H9 (cell line): ENCODE measurements around the gene B9D1. TPM values are rescaled to one million over a fixed set of nuclear protein-coding genes. Genes with fewer than 3 reads are reported as not detected.

Experiments
- DNase-seq: peaks from one replicate; pipeline ENCODE4 v3.0.0-alpha.2; 2017
- H2AFZ ChIP-seq: one replicate; pipeline ENCODE4 v1.6.1; 2013; ENCODE audit warnings: mild to moderate bottlenecking, low read length, control low read depth, moderate library complexity
- H2AK5ac ChIP-seq: 2 replicates; pipeline ENCODE4 v1.6.1; 2013; ENCODE audit warnings: low read length, control low read depth, mixed read lengths; ENCODE audit not compliant: insufficient read length
- H2BK120ac ChIP-seq: one replicate; pipeline ENCODE4 v1.6.1; 2013; ENCODE audit warnings: low read depth, mild to moderate bottlenecking, low read length, control low read depth, inconsistent platforms; ENCODE audit not compliant: poor library complexity, severe bottlenecking
- H2BK12ac ChIP-seq: 2 replicates; pipeline ENCODE4 v1.6.1; 2013; ENCODE audit warnings: low read length, control low read depth, mixed read lengths, low read depth; ENCODE audit not compliant: insufficient read length
- H2BK15ac ChIP-seq: 2 replicates; pipeline ENCODE4 v1.6.1; 2013; ENCODE audit warnings: low read depth, low read length, control low read depth
- H2BK20ac ChIP-seq: one replicate; pipeline ENCODE4 v1.6.1; 2013; ENCODE audit warnings: low read depth, mild to moderate bottlenecking, low read length, control low read depth, inconsistent platforms; ENCODE audit not compliant: poor library complexity, severe bottlenecking
- H2BK5ac ChIP-seq: 2 replicates; pipeline ENCODE4 v1.6.1; 2013; ENCODE audit warnings: low read length, control low read depth, mixed read lengths; ENCODE audit not compliant: insufficient read length
- H3K14ac ChIP-seq: 2 replicates; pipeline ENCODE4 v1.6.1; 2013; ENCODE audit warnings: low read length, control low read depth; ENCODE audit not compliant: insufficient read depth
- H3K18ac ChIP-seq: 2 replicates; pipeline ENCODE4 v1.6.1; 2013; ENCODE audit warnings: low read depth, mild to moderate bottlenecking, mixed read lengths, low read length, control low read depth; ENCODE audit not compliant: insufficient read length
- H3K23ac ChIP-seq: 2 replicates; pipeline ENCODE4 v1.6.1; 2013; ENCODE audit warnings: low read length, control low read depth, mixed read lengths, low read depth; ENCODE audit not compliant: insufficient read length
- H3K23me2 ChIP-seq: 2 replicates; pipeline ENCODE4 v1.6.1; 2013; ENCODE audit warnings: low read depth, mild to moderate bottlenecking, mixed read lengths, low read length, control low read depth; ENCODE audit not compliant: insufficient read length, poor library complexity, severe bottlenecking
- H3K27ac ChIP-seq: 2 replicates; pipeline ENCODE4 v1.5.1; 2013; ENCODE audit warnings: low read length, control low read depth, mixed read lengths, low read depth; ENCODE audit not compliant: insufficient read length
- H3K27me3 ChIP-seq: 2 replicates; pipeline ENCODE4 v1.6.1; 2013; ENCODE audit warnings: low read length, control low read depth, inconsistent platforms; ENCODE audit not compliant: insufficient read depth
- H3K4ac ChIP-seq: 2 replicates; pipeline ENCODE4 v1.6.1; 2013; ENCODE audit warnings: low read depth, mild to moderate bottlenecking, control low read depth, inconsistent platforms, low read length, moderate library complexity
- H3K4me1 ChIP-seq: 2 replicates; pipeline ENCODE4 v1.6.1; 2013; ENCODE audit warnings: low read length, control low read depth, inconsistent platforms; ENCODE audit not compliant: insufficient read depth
- H3K4me2 ChIP-seq: 2 replicates; pipeline ENCODE4 v1.6.1; 2013; ENCODE audit warnings: low read length, control low read depth, mixed read lengths; ENCODE audit not compliant: insufficient read length, insufficient read depth
- H3K56ac ChIP-seq: 2 replicates; pipeline ENCODE4 v1.6.1; 2013; ENCODE audit warnings: low read depth, mild to moderate bottlenecking, mixed read lengths, low read length, control low read depth; ENCODE audit not compliant: insufficient read length
- H3K79me1 ChIP-seq: 2 replicates; pipeline ENCODE4 v1.6.1; 2013; ENCODE audit warnings: low read depth, mild to moderate bottlenecking, moderate library complexity, low read length, control low read depth, inconsistent platforms; ENCODE audit not compliant: insufficient read depth, poor library complexity, severe bottlenecking
- H3K79me2 ChIP-seq: 2 replicates; pipeline ENCODE4 v1.6.1; 2013; ENCODE audit warnings: low read length, control low read depth, inconsistent platforms; ENCODE audit not compliant: insufficient read depth
- H3K9ac ChIP-seq: 2 replicates; pipeline ENCODE4 v1.6.1; 2013; ENCODE audit warnings: low read length, control low read depth, mixed read lengths; ENCODE audit not compliant: insufficient read length; ENCODE audit errors: extremely low read depth
- H3K9me3 ChIP-seq: one replicate; pipeline ENCODE4 v1.6.1; 2013; ENCODE audit warnings: low read depth, low read length, inconsistent platforms; ENCODE audit not compliant: control insufficient read depth
- H3T11ph ChIP-seq: one replicate; pipeline ENCODE4 v1.6.1; 2013; ENCODE audit warnings: mild to moderate bottlenecking, low read length, control low read depth, inconsistent platforms
- H4K20me1 ChIP-seq: one replicate; pipeline ENCODE4 v1.6.1; 2013; ENCODE audit not compliant: control insufficient read depth, insufficient read length, insufficient read depth
- H4K5ac ChIP-seq: 2 replicates; pipeline ENCODE4 v1.6.1; 2013; ENCODE audit warnings: low read depth, mild to moderate bottlenecking, mixed read lengths, low read length, control low read depth; ENCODE audit not compliant: insufficient read length
- H4K8ac ChIP-seq: replicated peaks from 2 replicates; pipeline ENCODE4 v1.6.1; 2013; ENCODE audit warnings: low read length, control low read depth, mixed read lengths, low read depth; ENCODE audit not compliant: insufficient read length
- H4K91ac ChIP-seq: 2 replicates; pipeline ENCODE4 v1.6.1; 2013; ENCODE audit warnings: low read depth, mild to moderate bottlenecking, moderate library complexity, mixed read lengths, low read length, control low read depth; ENCODE audit not compliant: insufficient read length
- H3K27ac Mint-ChIP-seq, 3 experiments: 2 replicates in 2 of 3; 3 replicates in 1 of 3; pipeline ENCODE4 v1.8.0; 2020 to 2021; ENCODE audit warnings: mixed read lengths in 3 of 3, mild to moderate bottlenecking in 1 of 3, moderate library complexity in 1 of 3
- H3K27me3 Mint-ChIP-seq: 2 replicates; pipeline ENCODE4 v1.8.0; 2021; ENCODE audit warnings: low read depth, mild to moderate bottlenecking, moderate library complexity, mixed read lengths
- H3K36me3 Mint-ChIP-seq, 3 experiments: 2 replicates in 2 of 3; 3 replicates in 1 of 3; pipeline ENCODE4 v1.8.0; 2020 to 2021; ENCODE audit warnings: low read depth in 3 of 3, mixed read lengths in 3 of 3; ENCODE audit not compliant: insufficient read depth in 1 of 3
- H3K4me1 Mint-ChIP-seq, 2 experiments: 2 replicates each; pipeline ENCODE4 v1.8.0; 2020; ENCODE audit warnings: mixed read lengths in 2 of 2
- H3K4me3 Mint-ChIP-seq, 2 experiments: 2 replicates in 1 of 2; 3 replicates in 1 of 2; pipeline ENCODE4 v1.8.0; 2020 to 2021; ENCODE audit warnings: mild to moderate bottlenecking in 2 of 2, mixed read lengths in 2 of 2, moderate library complexity in 1 of 2
- H3K9me3 Mint-ChIP-seq, 2 experiments: 2 replicates in 1 of 2; 3 replicates in 1 of 2; pipeline ENCODE4 v1.8.0; 2020; ENCODE audit warnings: mild to moderate bottlenecking in 2 of 2, mixed read lengths in 2 of 2, moderate library complexity in 1 of 2
- CTCF ChIP-seq: fragments of 200-600 bp; sonication (generic); conservative IDR thresholded peaks from 3 replicates; pipeline ENCODE4 v1.8.0; 2021; ENCODE audit warnings: antibody characterized with exemption, mild to moderate bottlenecking
- WGBS: extraction: QIAGEN DNeasy Blood & Tissue Kit; methylation state at CpG from one replicate; pipeline ENCODE4 v1.1.7; 2013; ENCODE audit warnings: missing lambda C conversion rate, low lambda C conversion rate, mixed read lengths; ENCODE audit not compliant: insufficient read length; ENCODE audit errors: extremely low coverage; 5-methylcytosine and 5-hydroxymethylcytosine counted together
- total RNA-seq: library from RNA; stranded (reverse); gene quantifications from 2 replicates; pipeline ENCODE4 v1.2.1, GENCODE V29; 2021

The B9D1 gene
- total RNA-seq, 1 experiment from 2014 or later: 30.4 TPM

DNA sequence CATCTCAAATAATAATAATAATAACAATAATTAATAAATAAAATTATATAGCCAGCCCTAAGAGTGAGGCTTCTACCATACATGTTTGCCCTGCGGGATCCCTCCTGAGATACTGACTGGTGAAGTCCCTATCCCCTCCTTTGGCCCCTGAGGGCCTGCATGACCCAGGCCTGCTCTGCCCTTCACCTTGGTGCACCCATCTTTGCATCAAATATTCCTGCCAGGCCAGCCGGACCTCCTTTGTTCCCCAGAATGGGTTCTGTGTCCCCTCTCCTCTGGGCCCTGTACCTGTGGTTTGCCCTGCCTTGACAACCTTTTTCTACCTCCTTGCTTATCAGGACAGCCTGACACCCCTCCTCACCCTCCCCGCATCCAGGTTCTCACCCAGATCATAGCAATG, 46.5 kb upstream of the B9D1 start:
- Histone ChIP-seq H2BK15ac (no peak overlapping the region), H3K9me3 (no peaks in the 10 kb centered on the region), H2BK20ac (no peak overlapping the region), H3K4me1 (no peaks in the 10 kb centered on the region), H3K4me2 (no peak overlapping the region), H4K8ac (no peak overlapping the region), H3K56ac (no peak overlapping the region), H3K18ac (no peak overlapping the region), H2BK120ac (no peak overlapping the region), H4K20me1 (no peaks in the 10 kb centered on the region), H3K79me2 (no peaks in the 10 kb centered on the region), H3K23ac (no peak overlapping the region), H3K14ac (no peak overlapping the region), H3K27me3 (no peaks in the 10 kb centered on the region), H3K27ac (no peak overlapping the region), H3K4ac (no peak overlapping the region), H4K91ac (no peak overlapping the region), H3T11ph (no peak overlapping the region), H2BK12ac (no peak overlapping the region), H2AK5ac (no peak overlapping the region), H3K23me2 (no peaks in the 10 kb centered on the region), H2AFZ (no peak overlapping the region), H3K79me1 (no peaks in the 10 kb centered on the region), H3K9ac (no peak overlapping the region), H2BK5ac (no peak overlapping the region), H4K5ac (no peak overlapping the region)
- Mint-ChIP-seq H3K36me3 (no peaks in the 10 kb centered on the region; a peak in 1 of 7 replicates), H3K9me3 (no peaks in the 10 kb centered on the region), H3K4me3 (no peak overlapping the region), H3K27ac (no peak overlapping the region), H3K4me1 (peaks cover 15 to 21% of the 10 kb centered on the region in 2 experiments), H3K27me3 (peaks cover 5% of the 10 kb centered on the region)
- WGBS: no CpG with 5 or more reads among the region's 3 CpGs
- DNase-seq: no peak
- TF ChIP-seq CTCF: no peak
